Suppressor macrophage treated with lipopolysaccharide for 4 hours (primary cell): Measurements from ENCODE around the gene BAD.
"Not testable (repeated sequence)": the region's sequence is repeated elsewhere in the genome, so short reads cannot be mapped to it uniquely, and the experiment has no call there.

ENCODE experiments used
- DNase-seq: peaks from one replicate; pipeline ENCODE4 v3.0.0-alpha.2; 2020

Gene BAD

DNA sequence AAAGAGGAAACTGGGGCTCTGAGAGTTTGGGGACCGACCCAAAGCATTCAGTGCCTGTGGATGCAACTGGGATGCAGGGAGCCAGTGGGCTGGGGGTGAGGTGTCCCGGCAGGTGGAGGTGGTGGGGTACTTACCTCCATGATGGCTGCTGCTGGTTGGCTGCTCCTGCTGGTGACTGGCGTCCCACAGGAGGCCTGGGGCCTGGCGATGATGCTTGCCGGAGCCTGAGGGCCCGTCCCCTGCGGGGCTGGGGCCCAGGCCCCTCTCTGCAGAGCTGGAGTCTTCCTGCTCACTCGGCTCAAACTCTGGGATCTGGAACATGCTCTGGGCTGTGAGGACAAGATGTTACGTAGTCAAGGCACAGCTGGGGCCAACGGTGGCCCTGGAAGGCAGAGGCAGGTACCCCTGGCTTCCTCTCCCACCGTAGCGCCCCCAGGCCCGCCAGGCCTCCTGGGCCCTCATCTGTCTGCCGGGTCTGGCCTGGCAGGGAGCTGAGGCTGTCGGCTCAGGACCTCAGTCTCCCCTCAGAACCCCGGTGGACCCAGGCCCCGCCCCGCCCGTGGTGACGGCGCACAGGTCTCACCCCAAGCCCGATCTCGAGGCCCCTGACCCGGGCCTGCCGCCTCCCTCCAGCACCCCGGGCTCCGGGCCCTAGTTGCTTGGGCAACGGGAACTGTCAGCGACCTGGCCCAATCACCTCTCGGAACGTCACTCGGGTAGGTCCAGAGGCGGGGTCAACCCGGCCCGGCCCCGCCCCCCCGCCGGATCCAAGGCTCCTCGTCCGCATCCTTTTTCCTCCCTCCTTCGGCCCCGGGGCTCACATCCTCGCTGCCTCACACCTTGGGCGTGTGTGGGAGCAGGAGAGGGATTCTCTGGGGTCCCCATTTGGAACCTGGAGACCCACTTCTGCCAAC lies at the start of gene BAD:
Gene BAD (minus strand): TSS at position 618 of the 914 bp plus-strand sequence. CDS start 297 bp downstream, at position 321.
- peak; percentile 96 for DNase-seq

DNA sequence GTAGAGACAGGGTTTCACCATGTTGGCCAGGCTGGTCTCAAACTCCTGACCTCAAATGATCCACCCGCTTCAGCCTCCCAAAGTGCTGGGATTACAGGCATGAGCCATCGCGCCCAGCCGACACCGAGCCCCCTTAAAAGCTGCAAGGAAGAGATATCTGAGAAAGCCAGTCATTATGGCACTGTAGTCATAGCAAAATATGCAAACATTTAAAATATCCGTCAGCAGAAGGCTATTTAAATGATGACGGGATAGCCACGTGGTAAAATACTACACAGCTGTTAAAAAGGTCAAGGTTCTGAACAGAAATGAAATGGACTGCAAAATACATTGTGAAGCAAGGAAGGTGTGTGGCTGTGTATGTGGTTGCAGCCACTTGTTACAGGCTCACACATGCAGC lies 49.1 kb upstream of the BAD start:
- DNase-seq = no peak

DNA sequence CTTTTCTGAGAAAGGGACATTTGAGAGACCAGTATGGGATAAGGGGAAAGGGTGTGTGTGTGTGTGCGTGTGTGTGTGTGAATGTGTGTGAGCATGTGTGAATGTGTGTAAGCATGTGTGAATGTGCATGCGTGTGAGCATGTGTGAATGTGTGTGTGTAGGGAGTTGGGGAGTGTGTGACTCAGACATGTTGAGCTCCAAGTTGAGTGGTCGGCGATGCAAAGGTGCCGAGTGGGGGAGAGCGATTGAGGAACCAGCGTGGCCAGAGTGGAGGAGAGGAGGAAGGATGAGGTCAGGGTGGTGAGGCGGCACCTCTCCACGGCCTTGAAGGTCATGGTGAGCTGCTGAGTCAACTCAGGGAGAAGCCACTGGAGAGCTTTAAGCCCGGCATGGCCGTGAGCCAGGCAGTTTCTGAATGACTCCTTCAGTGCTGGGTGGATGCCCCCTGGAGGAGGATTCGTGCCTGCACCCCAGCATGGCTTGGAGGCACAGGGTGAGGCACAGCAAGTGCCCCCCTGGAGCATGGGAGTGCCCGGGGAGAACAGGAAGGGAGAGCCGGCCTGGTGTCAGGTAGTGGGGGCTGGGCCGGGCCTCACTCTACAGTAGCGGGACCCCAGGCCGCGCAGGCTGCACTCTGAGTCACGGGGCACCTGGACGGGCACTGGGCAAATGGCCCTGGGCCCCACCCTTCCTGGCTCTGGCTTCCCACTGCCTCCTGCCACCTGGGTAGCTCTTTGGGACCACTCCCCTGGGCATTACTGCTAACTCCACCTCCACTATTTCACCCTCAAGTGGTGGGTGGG lies 47.3 kb upstream of the BAD start:
- peak; percentile 95 for DNase-seq

DNA sequence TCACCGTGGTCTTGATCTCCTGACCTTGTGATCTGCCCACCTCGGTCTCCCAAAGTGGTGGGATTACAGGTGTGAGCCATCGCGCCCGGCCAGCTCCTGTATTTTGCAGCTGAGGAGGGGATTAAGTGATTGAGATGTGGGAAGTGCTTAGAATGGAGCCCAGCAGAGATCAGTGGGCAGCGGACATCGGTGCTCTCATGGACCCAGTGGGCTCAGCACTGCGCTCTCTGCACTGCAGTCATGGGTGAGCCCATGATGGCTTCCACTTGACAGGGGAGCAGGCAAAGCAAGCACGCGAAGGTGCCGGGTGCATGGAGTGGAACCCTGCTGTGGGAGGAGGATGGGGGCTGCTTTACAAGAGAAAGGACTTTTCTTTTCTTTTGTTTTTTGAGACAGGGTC lies 46.4 kb upstream of the BAD start:
- no peak for DNase-seq

DNA sequence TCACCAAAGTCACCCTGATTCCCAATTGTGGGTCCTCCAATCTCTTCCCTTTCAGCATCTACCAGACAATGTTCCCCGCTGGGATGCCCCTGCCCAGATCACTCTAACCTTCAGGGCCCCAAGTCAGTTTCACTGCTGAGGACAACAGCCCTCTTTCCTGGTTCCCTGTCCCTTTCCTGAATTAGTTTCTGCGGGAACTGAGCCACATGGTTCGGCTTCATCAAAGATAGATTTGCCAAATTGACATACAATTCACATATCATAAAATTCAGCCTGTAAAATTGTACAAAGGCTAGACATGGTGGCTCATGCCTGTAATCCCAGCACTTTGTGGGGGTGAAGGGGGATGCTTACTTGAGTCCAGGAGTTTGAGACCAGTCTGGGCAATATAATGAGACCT lies 43.5 kb upstream of the BAD start:
- DNase-seq = no peak

DNA sequence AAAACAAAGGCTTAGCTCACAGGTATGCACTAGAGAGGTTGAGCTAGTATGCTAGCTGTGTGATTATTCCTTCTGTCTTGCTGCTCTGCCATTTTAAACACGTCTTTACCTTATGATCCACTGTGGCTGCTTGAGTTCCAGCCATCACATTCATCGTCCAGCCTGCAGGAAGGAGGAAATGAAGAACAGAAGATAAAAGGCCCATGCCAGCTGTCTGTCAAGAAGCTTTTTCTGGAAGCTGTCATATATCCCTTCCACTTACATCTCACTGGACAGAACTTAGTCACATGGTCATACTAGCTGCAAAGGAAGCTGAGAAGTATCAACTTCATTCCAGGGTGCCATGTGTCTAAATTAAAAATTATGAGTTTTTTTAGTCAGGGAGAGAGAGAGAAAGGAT lies 42.9 kb upstream of the BAD start:
- DNase-seq = no peak

DNA sequence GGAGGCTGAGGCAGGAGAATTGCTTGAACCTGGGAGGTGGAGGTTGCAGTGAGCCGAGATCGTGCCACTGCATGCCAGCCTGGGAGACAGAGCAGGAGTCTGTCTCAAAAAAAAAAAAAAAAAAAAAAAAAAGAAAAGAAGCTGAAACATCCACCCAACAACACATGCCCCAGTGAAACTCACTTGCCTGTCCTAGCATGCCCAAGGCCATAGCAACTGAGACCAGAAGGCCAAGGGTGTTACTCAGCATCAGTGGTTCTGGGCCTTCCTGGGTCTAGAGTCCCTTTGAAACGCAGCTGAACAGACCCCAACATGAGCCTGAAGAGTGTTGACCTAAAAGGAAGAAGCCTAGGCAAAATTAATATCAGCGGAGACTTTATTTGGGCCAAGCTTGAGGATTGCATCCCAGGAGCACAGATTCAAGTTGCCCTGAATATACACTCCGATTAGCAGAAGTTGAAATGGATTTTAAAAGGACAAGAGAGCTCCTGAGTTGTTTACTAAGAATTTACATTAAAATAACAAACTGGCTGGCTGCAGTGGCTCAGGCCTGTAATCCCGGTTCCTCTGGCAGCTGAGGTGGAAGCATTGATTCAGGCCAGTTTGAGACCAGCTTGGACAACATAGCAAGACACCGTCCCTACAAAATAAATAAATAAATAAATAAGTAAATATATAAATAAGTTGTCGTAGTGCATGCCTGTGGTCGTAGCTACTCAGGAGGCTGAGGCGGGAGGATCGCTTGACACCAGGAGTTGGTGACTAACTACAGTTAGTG lies 40.4 kb upstream of the BAD start:
- no peak for DNase-seq

DNA sequence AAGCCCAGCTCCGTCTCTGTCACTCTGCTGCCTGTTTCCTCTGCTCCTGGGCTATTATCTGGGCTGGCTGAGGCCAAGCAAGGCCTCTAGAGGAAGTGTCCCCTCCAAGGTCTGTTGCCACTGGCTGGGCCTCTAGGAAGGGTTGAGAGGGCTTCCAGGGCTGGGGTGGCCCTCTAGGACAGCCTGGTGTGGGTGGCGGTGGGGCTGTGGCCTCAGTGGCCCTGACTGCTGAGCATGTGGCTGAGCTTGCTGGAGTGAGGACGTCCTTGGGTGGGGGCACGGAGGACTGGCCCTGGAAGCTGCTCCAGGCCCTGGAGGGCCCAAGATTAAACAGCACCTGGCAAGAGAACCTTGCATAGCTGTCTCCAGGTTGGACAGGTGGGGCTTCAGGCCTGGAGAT lies 39.5 kb upstream of the BAD start:
- DNase-seq = not testable (repeated sequence)

DNA sequence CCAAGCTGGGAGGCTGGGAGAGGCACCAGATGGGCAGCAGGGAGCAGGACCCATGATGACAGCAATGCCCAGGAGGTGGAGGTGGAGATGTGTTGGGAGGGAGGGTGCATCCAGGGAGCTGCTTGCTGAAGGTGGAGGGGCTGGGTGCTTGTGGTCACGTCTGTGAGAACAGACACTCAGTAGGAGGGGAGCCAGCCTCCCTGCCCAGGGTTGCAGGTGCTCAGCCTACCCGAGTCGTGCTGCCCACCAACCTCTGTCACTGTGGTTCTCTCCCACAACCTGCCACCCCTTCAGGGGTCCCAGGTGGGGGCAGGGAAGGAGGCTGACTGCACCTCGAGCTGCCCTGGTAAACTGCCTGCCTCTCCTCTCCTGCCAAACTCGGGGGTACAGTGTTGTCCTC lies 38.9 kb upstream of the BAD start:
- no peak for DNase-seq

DNA sequence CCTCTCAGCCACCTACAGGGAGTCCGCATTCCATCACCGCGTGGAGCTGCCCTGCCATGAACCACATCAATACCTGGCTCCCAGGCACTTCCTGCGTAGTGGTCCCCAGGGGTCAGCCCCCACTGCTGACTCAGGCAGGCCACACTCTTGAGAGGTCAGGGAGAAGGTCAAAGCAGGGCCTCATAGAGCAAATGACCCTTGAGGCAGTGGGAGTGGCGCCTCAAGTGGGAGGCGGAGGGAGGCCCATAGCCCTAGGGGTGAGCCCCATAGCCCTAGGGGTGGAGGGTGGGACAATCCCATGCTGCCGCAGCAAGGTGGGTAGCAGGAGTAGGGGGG lies 38.4 kb upstream of the BAD start:
- DNase-seq = no peak

DNA sequence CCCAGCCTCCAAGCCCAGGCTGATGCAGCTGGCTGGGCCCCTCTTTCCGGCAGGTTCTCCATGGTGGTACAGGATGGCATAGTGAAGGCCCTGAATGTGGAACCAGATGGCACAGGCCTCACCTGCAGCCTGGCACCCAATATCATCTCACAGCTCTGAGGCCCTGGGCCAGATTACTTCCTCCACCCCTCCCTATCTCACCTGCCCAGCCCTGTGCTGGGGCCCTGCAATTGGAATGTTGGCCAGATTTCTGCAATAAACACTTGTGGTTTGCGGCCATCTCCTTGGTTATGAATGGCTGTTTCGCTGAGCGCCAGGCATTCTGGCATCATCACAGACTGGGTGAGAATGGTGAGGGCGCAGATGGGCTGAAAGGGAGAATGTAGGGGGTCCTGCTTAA lies 37.1 kb upstream of the BAD start:
- DNase-seq = no peak

DNA sequence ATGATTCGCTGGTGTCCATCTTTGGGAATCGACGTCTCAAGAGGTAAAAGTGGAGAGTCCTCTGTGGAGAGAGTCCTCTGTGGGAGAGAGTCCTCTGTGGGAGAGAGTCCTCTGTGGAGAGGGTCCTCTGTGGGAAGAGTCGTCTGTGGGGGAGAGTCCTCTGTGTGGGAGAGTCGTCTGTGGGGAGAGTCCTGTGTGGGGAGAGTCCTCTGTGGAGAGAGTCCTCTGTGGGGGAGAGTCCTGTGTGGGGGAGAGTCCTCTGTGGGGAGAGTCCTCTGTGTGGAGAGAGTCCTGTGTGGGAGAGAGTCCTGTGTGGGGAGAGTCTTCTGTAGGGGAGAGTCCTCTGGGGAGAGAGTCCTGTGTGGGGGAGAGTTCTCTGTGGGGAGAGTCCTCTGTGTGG lies 36.6 kb upstream of the BAD start:
- no peak for DNase-seq

DNA sequence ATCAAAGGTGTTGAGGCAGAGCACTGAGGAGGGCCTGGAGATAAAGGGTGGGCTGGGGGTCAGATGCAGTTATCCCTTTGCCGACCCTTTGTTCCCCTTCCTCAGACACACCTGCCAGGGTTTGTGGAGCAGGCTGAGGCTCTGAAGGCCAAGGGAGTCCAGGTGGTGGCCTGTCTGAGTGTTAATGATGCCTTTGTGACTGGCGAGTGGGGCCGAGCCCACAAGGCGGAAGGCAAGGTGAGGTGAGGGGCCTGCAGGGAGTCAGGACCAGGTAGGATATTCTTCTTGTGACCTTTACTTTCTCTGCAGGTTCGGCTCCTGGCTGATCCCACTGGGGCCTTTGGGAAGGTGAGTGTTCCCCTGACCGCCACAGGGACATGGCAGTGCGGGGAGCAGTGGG lies 36.1 kb upstream of the BAD start:
- no peak for DNase-seq

DNA sequence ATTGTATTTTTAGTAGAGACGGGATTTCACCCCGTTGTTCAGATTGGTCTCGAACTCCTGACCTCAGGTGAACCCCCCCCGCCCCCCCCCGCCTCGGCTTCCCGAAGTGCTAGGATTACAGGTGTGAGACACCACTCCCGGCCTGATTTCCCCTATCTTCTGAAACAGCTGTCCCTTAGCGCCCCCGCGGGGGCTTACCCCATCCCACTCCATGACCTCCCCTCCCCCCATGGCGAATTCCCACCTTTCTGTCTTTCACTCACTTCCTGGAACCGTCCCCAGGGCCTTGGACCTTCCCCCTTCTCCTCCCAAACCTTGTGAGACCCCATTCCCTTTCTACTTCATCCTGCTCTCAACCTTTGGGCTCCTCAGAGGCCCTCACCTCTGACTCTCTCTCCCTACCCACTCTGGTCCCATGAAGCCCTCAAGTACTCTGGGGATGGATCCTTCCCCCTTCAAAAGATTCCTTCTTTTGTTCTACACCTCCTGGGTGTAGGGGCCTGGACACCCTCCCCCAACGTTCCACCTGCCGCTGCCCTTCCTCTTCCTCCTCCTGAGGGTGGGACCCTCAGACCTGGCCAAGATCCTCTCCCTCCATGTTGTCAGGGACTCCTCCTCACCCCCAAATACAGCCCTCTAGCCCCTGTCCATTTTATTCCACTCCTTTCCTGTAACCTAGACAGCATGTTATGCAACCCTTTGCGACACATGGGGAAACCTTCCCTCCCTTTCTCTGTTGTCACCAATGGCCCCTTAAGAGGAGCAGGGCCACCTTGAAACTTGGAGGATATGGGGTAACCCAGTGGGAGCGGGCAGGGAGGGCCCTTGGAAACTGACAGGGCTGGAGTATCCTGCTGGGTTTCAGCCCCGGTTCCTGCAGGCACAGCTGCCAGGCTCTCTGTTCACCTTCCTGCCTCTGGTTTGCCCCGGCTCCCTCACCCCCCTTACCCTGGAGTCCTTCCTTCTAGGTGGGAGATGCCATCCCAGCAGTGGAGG lies 34.6 kb upstream of the BAD start:
- peak; percentile 29 for DNase-seq

DNA sequence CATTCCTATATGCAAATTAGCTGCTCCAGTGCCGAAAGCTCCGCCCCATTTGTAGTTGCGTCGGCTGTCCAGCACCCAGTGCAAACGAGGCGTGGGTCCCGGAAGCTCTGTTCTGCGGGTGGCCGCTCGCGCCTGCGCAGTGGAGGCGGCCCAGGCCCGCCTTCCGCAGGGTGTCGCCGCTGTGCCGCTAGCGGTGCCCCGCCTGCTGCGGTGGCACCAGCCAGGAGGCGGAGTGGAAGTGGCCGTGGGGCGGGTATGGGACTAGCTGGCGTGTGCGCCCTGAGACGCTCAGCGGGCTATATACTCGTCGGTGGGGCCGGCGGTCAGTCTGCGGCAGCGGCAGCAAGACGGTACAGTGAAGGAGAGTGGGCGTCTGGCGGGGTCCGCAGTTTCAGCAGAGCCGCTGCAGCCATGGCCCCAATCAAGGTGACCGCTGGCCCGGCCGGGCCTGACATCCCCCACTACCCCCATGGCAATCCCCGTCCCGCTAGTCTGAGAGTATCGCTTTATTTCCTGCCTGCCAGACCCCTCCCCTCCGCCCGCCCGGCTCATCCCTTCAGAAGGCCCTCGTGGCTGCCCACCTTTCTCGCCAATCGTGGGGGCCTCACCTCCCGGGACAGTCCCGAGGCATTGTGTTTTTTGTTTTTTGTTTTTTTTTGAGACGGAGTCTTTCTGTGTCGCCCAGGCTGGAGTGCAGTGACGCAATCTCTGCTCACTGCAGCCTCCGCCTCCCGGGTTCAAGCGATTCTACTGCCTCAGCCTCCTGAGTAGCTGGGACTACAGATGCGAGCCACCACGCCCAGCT lies 33.7 kb upstream of the BAD start, which contains the start of gene PRDX5:
Gene PRDX5 (plus strand): TSS at position 161 of the 805 bp plus-strand sequence. CDS start 95 bp downstream, at position 256.
- peak; percentile 99 for DNase-seq

DNA sequence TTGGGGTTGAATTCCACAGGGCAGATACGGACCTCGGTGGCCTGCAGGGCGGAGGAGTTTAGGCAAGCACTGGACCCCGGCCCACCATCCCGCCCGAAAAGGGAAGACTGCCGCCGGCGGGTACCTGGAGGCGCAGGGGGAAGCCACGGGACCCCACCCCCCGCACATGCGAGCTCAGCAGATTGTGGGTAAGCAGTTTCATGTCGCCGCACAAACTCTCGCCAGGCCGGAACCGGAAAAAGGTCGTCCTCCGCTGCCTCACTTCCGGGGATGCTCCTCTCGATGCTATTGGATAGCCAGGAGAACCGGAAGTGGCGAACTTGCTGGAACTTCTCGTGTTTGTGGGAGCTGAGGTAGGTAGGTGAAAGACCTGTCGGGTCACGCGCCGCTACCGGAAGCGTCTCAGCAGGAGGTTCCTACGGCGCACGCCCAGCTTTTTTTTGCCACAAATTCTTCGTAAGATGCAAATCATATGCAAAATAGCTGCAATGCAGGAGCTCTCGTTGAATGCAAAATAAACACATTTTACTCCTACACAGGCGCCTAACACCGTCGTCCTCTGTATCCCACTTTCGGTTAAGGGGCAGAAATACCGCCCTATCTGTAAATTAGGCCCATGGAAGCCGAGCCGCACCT lies 33.0 kb upstream of the BAD start, which contains the start of gene TRMT112:
Gene TRMT112 (minus strand): TSS at position 235 of the 636 bp plus-strand sequence. CDS start 33 bp downstream, at position 202.
- peak; percentile 97 for DNase-seq

DNA sequence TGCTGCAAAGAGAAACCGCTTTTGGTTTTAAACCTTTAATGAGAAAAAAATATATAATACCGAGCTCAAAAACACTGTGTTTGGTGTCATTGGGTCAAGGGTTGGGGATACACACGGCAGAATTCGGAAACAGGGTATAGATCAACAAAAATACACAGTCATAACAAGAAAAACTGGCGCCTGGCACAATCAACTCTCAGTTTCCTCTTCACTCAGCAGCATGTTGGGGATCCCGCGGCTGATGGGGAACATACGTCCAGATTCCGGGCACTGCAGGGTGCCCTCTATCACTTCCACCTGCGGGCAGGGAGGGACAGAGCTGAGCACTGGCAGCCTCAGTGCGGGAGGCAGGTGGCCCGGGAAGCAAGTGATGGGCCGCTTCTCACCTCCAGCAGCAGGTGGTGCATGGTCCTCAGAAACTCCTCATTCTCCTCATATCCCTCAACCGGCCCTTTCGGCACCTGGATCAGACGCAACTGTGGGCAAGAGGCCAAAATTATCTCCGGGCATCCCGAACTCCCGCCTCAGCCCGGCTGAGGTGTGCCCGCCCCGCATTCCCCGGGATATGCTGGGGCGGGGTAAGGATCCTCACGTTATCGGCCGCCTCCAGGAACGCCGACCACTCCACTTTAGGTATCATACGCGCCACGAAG lies 32.3 kb upstream of the BAD start:
- DNase-seq = no peak

DNA sequence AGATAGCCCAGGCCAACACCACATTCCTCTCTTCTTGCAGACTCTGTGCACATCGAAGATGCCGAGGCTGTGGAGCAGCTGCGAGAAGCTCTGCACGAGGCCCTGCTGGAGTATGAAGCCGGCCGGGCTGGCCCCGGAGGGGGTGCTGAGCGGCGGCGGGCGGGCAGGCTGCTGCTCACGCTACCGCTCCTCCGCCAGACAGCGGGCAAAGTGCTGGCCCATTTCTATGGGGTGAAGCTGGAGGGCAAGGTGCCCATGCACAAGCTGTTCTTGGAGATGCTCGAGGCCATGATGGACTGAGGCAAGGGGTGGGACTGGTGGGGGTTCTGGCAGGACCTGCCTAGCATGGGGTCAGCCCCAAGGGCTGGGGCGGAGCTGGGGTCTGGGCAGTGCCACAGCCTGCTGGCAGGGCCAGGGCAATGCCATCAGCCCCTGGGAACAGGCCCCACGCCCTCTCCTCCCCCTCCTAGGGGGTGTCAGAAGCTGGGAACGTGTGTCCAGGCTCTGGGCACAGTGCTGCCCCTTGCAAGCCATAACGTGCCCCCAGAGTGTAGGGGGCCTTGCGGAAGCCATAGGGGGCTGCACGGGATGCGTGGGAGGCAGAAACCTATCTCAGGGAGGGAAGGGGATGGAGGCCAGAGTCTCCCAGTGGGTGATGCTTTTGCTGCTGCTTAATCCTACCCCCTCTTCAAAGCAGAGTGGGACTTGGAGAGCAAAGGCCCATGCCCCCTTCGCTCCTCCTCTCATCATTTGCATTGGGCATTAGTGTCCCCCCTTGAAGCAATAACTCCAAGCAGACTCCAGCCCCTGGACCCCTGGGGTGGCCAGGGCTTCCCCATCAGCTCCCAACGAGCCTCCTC lies 31.4 kb upstream of the BAD start:
- not testable (repeated sequence) for DNase-seq
